SHP77 treated with DMSO at 0.1 percent for 48 hours (cell line): ENCODE results near the gene NSFL1C.
"Not testable (repeated sequence)": the region's sequence is repeated elsewhere in the genome, so short reads cannot be mapped to it uniquely, and the experiment has no call there.

Source experiments
- DNase-seq: peaks from one replicate; lab custom pipeline; 2025; lab: John Stamatoyannopoulos, UW

NSFL1C gene

DNA sequence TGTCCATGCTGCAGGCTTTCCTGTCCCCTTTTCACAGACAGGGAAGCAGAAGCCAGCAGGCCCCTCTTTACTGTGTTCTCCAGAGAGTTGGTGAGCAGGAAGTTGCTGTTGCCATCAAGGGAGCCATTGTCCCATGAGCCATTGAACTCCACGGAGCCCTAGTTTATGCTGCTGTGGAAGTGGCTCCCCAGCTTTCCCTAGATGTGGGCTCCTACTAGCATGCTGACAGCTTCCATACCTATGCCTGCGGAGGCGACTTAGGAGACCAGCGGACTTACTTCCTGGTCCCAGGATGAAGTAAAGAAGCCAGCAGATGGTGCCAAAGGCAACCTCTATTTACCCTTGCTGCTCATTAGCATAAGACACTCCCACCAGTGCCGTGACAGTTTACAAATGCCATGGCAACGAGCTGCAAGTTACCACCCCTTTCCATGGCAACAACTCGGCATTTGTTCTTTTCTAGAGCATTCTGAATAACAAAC lies 43.0 kb downstream of the NSFL1C start:
- no peak for DNase-seq

- no peak for DNase-seq
Observed at GRCh38 chr20:1423206-1423605, 43.4 kb downstream of the NSFL1C start.

DNA sequence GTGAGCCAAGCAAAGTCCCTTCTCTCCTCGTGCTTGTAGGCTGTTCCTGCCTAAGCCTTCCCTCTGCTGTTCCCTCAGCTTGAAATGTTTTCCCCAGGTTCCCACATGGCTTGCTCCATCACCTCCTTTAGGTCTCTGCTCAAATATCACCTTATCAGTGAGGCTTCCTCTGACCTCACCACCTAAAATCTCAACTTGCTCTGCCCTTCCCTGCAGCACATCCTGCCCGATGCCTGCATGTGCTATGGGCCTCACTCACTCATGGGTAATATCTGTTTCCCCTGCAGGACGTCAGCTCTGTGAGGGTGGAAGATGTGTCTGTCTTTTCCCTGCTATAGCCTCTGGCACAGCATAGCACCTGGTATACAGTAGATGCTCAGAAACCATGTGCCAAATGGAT lies 43.9 kb downstream of the NSFL1C start:
- no peak for DNase-seq

GRCh38 chr20:1420066-1420465 lies 46.6 kb downstream of the NSFL1C start:
- no peak for DNase-seq

GRCh38 chr20:1418350-1418749 lies 48.3 kb downstream of the NSFL1C start:
- no peak for DNase-seq

GRCh38 chr20:1417790-1418189 lies 48.9 kb downstream of the NSFL1C start:
- no peak for DNase-seq

GRCh38 chr20:1417273-1417672 lies 49.4 kb downstream of the NSFL1C start:
- no peak for DNase-seq

DNA sequence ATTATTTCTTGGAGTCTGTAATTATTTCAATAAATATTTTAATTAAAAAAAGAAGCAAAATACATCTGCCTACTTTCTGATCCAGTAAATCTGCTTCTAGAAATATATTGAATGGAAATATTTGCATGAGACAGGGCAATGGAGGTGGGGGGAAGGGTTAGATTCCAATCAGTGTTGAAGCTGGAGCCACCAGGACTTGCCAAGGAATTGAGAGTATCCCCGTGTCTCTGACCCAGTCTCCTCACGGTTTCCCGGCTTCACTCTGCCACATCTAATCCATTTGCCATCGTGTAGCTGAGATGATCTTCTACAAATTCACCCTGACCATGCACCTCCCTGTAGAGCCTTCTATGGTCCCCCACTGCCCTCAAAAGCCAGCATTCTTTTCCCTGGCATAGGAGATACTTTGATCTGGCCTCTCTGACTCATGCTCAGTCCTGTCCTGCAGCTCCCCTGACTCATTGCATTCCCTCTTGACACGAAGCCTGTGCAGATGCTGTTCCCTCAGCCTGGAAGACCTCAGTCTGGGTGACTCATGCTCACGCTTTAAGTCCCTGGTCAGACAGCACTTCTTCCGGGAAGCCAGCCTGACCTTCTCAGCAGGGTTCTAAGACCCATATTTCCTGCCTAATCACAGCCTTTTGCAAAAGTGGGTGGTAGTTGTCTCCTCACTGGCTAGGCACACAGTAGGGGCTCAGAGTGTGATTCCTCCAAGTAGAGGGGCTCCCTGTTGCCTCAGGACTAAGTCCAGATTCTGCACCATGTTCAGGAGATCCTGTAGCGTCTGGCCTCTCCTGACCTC lies 50.8 kb downstream of the NSFL1C start:
- no peak for DNase-seq

DNA sequence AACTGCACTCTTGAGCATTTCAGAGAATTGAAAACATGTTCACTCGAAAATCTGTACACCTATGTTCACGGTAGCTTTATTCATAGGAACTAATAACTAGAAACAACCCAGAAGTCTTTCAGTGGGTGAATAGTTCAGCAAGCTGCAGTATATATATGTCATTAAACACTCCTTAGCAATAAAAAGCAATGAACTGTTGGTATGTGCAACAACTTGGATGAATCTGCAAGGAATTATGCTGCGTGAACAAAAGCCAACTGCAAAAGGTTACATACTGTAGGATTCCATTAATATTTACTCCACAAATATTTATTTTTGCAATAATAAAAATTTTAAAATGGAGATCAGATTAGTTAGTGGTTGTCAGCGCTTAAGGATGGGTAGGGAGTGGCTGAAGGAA lies 51.7 kb downstream of the NSFL1C start:
- no peak for DNase-seq

DNA sequence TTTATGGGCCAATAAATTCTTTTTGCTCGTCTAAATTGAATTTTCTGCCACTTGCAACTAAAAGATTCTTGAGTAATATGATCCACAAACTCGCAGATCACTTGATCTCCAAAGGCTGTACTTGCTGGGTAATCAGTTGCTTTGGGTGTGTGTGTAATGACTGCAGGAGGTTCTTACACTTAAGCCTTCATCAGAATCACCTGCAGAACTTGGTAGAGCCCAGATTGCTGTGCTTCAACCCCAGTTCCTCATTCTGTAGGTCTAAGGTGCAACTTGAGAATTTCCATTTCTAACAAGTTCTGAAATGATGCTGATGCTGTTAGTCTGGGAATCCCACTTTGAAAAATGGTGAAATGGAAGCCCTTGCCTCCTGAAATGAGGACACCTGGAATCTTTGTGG lies 60.8 kb downstream of the NSFL1C start:
- DNase-seq: no peak

DNA sequence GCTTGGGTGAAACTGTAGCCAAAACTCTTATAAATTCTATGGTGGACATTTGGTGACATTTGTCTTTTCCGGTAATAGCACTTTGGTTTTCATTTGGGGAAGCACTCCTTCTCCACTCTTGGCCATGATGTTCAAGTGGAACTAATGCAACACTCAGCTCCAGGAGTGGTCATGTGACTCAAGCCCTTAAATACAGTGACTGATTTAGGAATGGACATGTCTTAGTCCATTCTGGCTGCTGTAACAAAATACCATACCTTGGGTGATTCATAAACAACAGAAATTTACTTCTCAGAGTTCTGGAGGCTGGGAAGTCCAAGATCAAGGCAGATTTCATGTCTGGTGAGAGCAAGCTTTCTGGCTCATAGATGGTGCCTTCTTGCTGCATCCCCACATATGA lies 63.0 kb downstream of the NSFL1C start:
- DNase-seq: no peak

DNA sequence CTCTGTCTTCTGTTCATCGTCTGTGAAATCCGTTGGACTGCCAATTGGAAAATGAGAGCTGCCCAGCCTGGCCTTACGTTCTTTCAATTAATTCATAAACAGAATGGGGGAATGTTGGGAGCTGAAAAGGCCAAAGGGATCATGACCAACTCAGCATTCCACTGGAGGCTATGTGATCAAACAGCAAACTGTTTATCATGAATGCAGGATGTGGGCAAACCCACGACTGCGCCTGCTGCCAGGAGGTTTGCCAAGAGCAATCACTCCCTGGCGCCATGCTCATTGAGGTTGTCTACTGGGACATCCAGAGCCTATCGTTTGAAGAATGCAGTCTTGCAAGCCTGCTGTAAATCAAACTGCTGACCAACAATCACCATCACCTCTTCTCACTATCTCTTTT lies 64.5 kb downstream of the NSFL1C start:
- no peak for DNase-seq

GRCh38 chr20:1401451-1401907 lies 65.2 kb downstream of the NSFL1C start:
- no peak for DNase-seq

GRCh38 chr20:1399678-1400366 lies 66.8 kb downstream of the NSFL1C start:
- DNase-seq: peak; percentile 20

GRCh38 chr20:1398185-1398584 lies 68.5 kb downstream of the NSFL1C start:
- DNase-seq: not testable (repeated sequence)

GRCh38 chr20:1397710-1398109 lies 68.9 kb downstream of the NSFL1C start:
- DNase-seq: no peak

DNA sequence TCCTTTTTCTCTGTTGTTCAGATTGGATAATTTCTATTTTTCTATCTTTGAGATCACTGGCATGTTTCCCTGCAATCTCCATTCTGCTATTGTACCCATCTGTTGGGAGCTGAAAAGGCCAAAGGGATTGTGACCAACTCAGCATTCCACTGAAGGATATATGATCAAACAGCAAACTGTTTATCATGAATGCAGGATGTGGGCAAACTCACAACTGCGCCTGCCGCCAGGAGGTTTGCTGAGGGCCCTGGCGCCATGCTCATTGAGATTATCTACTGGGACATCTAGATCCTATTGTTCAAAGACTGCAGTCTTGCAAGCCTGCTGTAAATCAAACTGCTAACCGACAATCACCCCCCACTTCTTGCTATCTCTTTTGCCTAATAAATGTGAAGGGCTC lies 69.9 kb downstream of the NSFL1C start:
- no peak for DNase-seq

DNA sequence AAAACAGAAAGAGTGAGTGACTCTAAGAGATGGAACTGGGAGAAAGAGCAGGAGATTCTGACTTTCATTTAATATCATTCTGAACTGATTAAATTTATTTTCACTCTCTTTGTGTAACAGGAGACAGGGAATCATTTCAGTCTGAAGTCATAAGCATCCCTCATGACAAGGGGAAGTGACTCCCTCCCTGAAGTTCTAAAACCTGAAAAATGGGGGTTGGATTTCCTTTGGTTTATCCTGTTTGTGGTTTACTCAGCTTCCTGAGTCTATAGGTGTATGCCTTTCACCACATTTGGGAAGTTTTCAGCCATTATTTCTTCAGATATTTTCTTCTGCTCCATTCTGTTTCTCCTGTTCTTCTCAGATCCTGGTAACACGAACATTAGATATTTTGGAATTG lies 70.4 kb downstream of the NSFL1C start:
- no peak for DNase-seq

DNA sequence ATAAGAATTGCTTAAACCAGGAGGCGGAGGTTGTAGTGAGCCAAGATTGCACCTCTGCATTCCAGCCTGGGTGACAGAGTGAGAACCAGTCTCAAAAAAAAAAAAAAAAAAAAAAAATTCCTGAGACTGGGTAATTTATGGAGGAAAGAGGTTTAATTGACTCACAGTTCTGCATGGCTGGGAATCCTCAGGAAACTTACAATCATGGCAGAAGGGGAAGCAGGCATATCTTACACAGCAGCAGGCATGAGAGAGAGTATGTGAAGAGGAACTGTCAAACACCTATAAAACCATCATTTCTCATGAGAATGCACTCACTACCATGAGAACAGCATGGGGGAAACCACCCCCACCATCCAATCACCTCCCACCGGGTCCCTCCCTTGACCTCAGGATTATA lies 72.0 kb downstream of the NSFL1C start:
- no peak for DNase-seq

GRCh38 chr20:1393507-1393882 lies 73.2 kb downstream of the NSFL1C start:
- DNase-seq: no peak

DNA sequence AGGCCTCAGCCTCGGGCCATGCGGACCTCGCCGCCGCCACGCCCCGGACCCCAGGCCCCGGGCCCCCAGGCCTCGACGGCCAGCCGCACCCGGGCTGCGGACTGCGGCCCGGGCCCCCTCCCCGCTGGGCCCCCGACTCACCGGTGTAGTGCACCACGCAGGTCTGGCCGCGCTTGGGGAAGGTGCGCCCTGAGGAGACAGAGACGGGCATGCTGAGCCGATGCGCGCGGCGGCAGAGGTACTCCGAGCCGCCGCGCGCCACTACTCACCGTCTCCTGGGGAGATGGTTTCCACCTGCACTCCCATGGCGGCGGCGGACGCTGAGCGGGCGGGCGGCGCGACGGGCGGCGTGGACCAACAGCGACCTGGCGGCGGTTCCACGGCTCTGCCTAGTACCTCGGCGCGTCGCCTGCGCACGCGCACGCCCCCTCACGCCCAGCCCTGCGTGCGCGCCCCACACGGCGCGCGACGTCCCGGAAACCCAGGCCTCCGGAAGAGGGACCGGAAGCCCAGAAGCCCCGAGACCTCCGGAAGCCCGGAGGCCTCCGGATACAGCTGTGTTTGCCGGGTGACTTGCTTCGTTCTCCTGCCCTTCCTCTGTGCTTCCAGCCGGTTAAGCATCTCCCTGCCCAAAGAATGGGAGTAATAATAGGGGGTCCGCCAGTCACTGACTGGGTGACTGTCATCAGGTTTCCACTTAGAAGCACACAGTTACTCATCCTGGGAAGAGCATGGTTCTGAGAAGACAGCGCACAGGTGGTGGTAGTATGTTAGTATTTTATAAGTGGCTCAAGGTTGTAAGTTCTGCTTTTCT lies 73.7 kb downstream of the NSFL1C start, which contains the start of gene FKBP1A:
TSS of gene FKBP1A (minus strand) at position 362 of the 814 bp plus-strand sequence. CDS start at position 306, 56 bp downstream.
- DNase-seq: peak; percentile 85

DNA sequence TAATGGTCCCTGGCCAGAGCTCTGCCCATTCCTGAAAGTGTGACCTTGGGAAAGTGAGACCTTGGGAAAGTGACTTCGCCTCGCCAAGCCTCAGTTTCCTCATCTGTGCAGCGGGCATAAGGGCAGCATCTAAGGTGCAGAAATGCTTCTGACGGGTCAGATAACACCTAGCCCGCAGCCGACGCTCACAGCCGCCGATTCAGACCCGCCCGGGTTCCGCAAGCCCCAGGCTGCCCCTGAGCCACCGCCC lies 74.3 kb downstream of the NSFL1C start:
- no peak for DNase-seq
